ENCODE data around the gene TCEAL7.
"Not testable (repeated sequence)": the region's sequence is repeated elsewhere in the genome, so short reads cannot be mapped to it uniquely, and the experiment has no call there.

The TCEAL7 gene

GRCh38 chrX:103329991-103330390, at the start of gene TCEAL7:
Gene TCEAL7 (plus strand): TSS chrX:103330239. CDS start chrX:103331404, 1,165 bp downstream.
- peak; percentile 15 for DNase-seq (ENCODE audit: low spot score)

GRCh38 chrX:103293118-103293517, 36.9 kb upstream of the TCEAL7 start:
- DNase-seq (ENCODE audit: low spot score) = no peak

GRCh38 chrX:103304705-103305104, 25.3 kb upstream of the TCEAL7 start:
- no peak for DNase-seq (ENCODE audit: low spot score)

GRCh38 chrX:103305666-103306065, 24.4 kb upstream of the TCEAL7 start:
- DNase-seq (ENCODE audit: low spot score) = not testable (repeated sequence)

GRCh38 chrX:103309860-103310554, 20.0 kb upstream of the TCEAL7 start:
- DNase-seq (ENCODE audit: low spot score) = no peak

- peak; percentile 22 for DNase-seq (ENCODE audit: low spot score)
These were observed 19.3 kb upstream of the TCEAL7 start, which contains the start of gene BEX2 for GRCh38 chrX:103310555-103311398. Gene BEX2 (minus strand): TSS chrX:103310990. CDS start chrX:103309976, 1,014 bp downstream.

GRCh38 chrX:103311399-103311780, 18.6 kb upstream of the TCEAL7 start:
- DNase-seq (ENCODE audit: low spot score) = no peak

GRCh38 chrX:103330681-103331288, 746 bp downstream of the TCEAL7 start:
- DNase-seq (ENCODE audit: low spot score) = no peak

GRCh38 chrX:103338663-103339062, 8.6 kb downstream of the TCEAL7 start:
- DNase-seq (ENCODE audit: low spot score) = no peak

GRCh38 chrX:103343105-103343504, 13.1 kb downstream of the TCEAL7 start:
- peak; percentile 31 for DNase-seq (ENCODE audit: low spot score)

GRCh38 chrX:103344606-103345005, 14.6 kb downstream of the TCEAL7 start:
- no peak for DNase-seq (ENCODE audit: low spot score)

- no peak for DNase-seq (ENCODE audit: low spot score)
These were observed 17.8 kb downstream of the TCEAL7 start for GRCh38 chrX:103347682-103348397.

GRCh38 chrX:103356130-103356798, 26.2 kb downstream of the TCEAL7 start, which contains the start of gene TCEAL9:
Gene TCEAL9 (plus strand): TSS chrX:103356506. CDS start chrX:103357685, 1,179 bp downstream.
- DNase-seq (ENCODE audit: low spot score) = peak; percentile 71

GRCh38 chrX:103356858-103357257, 26.8 kb downstream of the TCEAL7 start:
- DNase-seq (ENCODE audit: low spot score) = peak; percentile 19

GRCh38 chrX:103357871-103358270, 27.8 kb downstream of the TCEAL7 start:
- DNase-seq (ENCODE audit: low spot score) = no peak

- not testable (repeated sequence) for DNase-seq (ENCODE audit: low spot score)
These were observed 29.6 kb downstream of the TCEAL7 start for GRCh38 chrX:103359605-103360004.

- DNase-seq (ENCODE audit: low spot score) = no peak
These were observed 30.1 kb downstream of the TCEAL7 start for GRCh38 chrX:103360092-103360491.

- DNase-seq (ENCODE audit: low spot score) = no peak
These were observed 30.9 kb downstream of the TCEAL7 start for GRCh38 chrX:103360916-103361315.

- no peak for DNase-seq (ENCODE audit: low spot score)
These were observed 31.8 kb downstream of the TCEAL7 start for GRCh38 chrX:103361798-103362197.

- peak; percentile 61 for DNase-seq (ENCODE audit: low spot score)
These were observed 32.4 kb downstream of the TCEAL7 start for GRCh38 chrX:103362474-103362873.

- DNase-seq (ENCODE audit: low spot score) = no peak
These were observed 33.0 kb downstream of the TCEAL7 start for GRCh38 chrX:103363046-103363445.
